KG1 (cell line): ENCODE measurements around the gene ARL5C.
"Not testable (repeated sequence)": the region's sequence is repeated elsewhere in the genome, so short reads cannot be mapped to it uniquely, and the experiment has no call there.

Source experiments
- DNase-seq: peaks from one replicate; lab custom pipeline; 2025; lab: John Stamatoyannopoulos, UW

The ARL5C gene

DNA sequence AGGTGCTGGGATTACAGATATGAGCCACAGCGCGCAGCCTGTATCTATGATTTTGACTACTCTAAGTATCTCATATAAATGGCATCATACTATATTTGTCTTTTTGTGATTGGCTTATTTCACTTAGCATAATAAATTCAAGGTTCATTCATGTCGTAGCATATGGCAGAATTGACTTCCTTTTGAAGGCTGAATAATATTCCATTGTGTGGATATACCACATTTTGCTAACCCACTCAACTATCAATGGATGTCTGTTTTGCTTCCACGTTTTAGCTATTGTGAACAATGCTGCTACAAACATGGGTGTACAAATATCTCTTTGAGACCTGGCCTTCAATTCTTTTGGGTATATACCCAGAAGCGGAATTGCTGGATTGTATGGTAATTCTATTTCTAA is 24.7 kb downstream of the ARL5C start:
- DNase-seq, result no peak

DNA sequence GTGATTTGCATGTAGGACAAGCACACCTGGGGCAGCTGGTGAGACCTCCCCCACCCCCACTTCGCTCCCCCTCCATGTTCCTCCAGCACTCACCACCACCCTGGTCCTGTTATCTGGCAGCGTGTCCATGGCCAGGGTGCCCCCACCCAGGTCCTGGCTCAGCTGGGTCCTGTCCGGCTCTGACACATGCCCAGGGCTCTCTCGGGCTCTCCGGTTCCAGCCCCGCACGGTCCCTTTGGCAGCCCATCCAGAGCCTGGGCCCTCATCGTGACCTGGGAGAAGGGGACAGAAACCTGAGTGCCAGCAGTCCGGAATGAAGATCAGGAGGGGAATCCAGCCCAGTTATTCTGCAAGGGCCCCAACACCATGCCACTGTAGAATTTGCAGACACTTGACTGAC is 26.4 kb downstream of the ARL5C start:
- DNase-seq, result no peak

- no peak for DNase-seq
Observed at GRCh38 chr17:39139161-39139511, 26.8 kb downstream of the ARL5C start.

- no peak for DNase-seq
Observed at GRCh38 chr17:39138431-39139160, 27.4 kb downstream of the ARL5C start.

DNA sequence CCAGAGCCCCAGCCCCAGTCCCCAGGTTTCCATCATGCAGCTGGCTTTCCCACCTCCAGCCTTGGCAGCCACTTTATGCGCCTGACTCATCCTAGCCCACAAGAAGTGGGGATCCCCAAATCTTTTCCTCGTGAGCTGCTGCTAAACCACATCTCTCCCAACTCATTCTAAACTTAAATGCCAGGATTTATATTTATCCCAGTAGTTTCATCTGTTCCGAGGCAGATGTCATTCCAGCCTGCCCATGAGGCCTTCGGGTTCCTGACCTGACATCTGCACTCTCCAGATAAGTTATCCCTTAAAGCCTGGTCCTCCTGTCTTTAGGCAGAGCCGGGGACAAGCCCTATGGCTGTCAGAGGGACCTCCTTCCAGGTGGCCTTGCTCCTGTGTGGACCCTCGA is 31.1 kb downstream of the ARL5C start:
- no peak for DNase-seq

GRCh38 chr17:39132192-39132610 is 33.8 kb downstream of the ARL5C start:
- DNase-seq, result no peak

GRCh38 chr17:39131616-39132015 is 34.3 kb downstream of the ARL5C start:
- DNase-seq, result no peak

DNA sequence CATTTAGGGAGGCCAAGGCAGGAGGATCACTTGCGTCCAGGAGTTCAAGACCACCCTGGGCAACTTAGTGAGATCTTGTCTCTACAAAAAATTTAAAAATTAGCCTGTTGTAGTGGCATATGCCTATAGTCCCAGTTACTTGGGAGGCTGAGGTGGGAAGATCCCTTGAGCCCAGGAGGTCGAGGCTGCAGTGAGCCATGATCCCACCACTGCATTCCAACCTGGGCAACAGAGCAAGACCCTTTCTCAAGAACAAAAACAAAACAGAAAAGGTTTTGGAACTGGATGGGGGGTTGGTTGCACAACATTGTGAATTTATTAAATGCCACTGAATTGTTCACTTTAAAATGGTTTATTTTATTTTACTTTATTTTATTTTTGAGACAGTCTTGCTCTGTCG is 35.8 kb downstream of the ARL5C start:
- no peak for DNase-seq

GRCh38 chr17:39129544-39129943 is 36.4 kb downstream of the ARL5C start:
- DNase-seq, result not testable (repeated sequence)

DNA sequence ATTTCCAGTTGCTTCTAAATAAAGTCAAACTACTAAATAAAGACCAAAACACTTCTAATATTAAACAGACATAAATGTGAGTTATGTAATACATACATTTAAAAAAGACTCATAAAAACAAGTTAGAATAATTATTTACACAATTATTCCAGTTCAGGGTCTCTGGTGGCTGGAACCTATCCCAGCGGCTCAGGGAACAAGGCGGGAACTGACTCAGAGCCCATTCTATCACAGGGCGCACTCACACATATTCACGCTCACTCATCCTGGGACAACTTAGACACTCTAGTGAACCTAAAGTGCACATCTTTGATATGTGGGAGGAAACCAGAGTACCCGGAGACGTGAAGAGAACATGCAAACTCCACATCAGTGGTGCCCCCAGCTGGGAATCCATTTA is 39.5 kb downstream of the ARL5C start:
- no peak for DNase-seq

DNA sequence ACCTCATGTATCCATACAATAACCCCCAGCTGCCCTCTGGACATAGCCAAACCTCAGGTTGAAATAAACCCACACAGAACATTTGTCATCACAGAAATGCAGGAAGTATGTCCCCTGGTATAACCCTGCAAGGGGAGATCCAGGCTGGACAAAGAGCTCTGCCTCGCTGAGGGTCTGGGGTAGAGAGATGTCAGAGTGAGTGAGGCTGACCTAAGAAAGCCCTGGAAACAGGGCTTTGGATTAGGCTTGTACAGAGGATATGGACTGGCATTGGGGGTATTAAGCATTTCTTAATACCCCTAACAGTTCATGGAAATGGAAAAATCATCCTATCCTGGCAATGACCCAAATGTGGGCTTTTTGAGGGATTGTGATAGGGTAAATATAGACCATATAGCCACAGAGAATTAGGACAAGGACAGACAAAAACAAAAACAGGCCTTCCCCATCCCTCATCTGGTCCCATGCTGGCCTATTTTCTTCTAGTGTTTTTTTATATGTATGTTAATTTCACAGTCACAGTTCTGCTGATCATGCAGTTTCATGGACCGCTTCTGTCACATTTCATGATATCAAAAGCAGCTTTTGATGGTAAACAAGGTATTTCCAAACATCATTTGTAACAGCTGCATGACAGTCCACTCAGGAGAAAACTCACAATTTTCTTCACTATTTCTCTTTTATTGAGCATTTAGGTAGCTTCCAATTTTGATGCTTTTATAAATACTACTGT is 40.7 kb downstream of the ARL5C start:
- no peak for DNase-seq

- DNase-seq, result no peak
Observed at GRCh38 chr17:39123627-39124026, 42.3 kb downstream of the ARL5C start.

GRCh38 chr17:39122991-39123390 is 43.0 kb downstream of the ARL5C start:
- DNase-seq, result no peak

- DNase-seq, result not testable (repeated sequence)
Observed at GRCh38 chr17:39121919-39122318, 44.0 kb downstream of the ARL5C start.

- DNase-seq, result no peak
Observed at GRCh38 chr17:39118674-39119419, 47.1 kb downstream of the ARL5C start.

DNA sequence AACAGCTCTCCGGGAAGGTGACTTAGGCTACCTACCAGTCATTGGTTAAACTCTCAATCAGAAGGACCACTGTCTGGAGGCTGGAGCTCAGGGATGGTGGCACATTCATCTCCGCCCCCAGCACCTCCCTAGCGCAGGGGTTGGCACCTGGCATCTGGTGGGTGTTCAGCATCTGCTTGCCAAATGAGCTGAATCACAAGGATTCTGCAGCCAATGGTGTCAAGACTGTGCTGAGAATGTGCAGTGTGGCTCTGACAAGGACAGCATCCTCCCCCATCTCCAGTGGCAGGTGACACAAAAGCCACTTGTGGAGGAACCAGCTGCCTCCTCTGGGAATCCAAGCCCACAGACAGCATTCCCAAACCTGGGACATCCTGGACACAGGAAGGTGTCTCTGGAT is 49.7 kb downstream of the ARL5C start:
- DNase-seq, result no peak

GRCh38 chr17:39115135-39115534 is 50.8 kb downstream of the ARL5C start:
- no peak for DNase-seq

DNA sequence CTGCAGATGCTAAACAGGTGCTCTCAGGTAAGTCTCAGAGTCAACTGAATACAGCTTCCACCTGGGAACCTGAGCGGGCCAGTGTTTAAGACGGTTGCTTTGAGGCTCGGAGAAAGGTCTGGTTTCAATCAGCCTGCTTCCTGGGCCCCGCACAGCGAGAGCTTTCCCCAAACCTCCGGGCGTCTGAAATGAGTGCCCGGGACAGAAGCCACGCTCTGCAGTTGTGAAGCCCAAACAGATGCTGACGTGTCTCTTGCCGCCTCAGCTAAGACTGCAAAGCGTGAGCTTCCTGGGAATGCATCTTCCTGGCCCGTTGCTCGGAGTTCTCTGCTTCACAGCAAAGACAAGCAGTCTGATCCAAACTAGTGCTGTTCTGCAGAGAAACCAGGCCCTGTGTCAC is 51.2 kb downstream of the ARL5C start:
- no peak for DNase-seq

DNA sequence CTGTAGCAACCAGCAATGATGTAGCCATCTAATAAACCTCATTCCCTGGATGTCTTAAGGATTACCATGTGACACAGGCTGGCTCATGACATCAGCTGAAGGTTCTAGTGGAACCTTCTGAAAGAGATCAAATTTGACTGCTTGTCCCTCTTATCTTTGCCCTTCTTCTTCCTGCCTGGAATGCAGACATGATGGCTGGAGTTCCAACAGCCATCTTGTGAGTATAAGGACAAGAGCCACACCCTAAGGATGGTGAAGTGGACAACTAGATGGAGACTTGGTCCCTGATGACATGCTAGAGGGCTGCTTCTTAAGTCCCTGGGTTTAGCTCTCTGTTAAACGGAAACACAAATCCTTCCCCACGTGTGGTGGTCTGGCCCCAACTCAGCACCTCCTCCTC is 52.1 kb downstream of the ARL5C start:
- DNase-seq, result no peak

DNA sequence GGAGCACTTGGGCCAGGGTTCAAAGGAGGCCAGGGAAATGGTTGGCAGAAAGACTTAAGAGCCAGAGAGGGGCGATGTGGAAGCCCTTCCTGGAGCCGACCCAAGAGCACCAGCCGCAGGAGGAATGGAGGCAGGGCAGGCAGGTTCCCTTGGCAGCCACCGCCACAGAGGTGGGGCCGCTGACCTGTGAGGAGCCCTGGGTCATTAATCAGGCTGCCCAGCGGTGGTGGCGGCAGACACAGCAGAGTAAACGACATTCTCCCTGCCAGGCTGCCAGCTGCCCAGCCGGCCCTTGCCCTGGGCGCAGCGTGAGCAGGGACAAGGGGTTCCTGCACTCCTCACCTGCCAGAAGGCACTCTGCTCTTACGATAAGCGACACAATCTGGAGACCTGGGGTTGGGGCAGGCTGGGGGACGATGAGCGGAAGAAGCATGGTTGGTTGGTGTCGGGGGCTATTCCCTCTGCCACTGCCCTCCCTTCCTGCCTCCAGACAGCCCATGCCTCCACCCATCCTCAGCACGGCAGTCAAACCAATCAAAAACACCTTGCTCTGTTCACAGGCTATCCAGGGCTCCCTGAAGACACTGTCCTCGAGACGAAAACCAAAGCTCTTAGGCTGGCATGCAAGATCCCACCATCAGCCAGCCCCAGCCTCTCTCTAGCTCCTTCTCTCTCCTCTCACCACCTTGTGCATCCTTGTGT is 55.4 kb downstream of the ARL5C start:
- no peak for DNase-seq

DNA sequence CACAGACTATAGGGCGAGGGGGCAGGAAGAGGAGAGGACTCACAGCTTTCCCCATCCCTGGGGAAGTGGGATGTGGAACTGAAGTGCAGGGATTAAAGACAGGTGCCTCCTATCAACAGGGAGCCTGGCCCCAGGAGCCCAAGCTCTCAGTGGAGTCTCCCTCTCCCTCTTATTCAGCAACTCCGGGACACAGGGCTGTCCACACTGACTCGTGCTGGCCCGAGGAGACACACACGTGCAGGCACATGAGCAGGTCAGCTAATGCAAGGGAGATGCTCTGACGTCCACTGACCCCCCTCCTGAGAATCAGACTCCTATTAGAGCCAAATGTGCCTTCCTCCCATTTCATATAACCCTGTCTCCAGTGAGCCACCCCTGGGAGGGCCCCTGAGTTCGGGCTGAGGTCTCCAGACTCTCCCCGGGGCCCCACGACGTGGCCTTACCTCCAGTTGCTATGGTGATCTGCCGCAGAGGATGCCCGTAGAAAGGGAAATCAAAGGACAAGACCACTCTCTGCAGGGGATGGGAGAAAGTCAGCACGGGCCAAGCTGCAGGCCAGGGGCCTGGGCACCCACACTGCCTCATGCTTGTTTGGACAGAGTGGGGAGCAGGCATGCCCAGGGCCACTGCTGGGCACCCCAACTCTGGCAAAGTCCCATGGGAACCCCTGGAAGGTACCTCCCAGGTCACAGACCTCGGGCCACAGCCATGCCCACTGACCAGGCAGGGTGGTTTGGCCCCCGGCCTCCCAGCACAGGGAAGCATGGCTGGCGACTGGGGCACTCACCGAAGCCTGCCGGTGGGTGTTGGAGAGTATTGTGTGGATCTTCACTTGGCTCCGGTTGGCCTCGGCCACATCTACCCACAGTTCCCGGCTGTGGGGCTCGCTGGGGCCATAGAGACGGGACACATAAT is 57.2 kb downstream of the ARL5C start:
- DNase-seq, result no peak
